HuH-7 (cell line): Measurements from ENCODE around the gene SEC61A2.
"Not testable (repeated sequence)": the region's sequence is repeated elsewhere in the genome, so short reads cannot be mapped to it uniquely, and the experiment has no call there.

Source experiments
- DNase-seq: peaks from one replicate; pipeline ENCODE4 v3.0.0; 2011; ENCODE audit warnings: low spot score

SEC61A2 gene

DNA sequence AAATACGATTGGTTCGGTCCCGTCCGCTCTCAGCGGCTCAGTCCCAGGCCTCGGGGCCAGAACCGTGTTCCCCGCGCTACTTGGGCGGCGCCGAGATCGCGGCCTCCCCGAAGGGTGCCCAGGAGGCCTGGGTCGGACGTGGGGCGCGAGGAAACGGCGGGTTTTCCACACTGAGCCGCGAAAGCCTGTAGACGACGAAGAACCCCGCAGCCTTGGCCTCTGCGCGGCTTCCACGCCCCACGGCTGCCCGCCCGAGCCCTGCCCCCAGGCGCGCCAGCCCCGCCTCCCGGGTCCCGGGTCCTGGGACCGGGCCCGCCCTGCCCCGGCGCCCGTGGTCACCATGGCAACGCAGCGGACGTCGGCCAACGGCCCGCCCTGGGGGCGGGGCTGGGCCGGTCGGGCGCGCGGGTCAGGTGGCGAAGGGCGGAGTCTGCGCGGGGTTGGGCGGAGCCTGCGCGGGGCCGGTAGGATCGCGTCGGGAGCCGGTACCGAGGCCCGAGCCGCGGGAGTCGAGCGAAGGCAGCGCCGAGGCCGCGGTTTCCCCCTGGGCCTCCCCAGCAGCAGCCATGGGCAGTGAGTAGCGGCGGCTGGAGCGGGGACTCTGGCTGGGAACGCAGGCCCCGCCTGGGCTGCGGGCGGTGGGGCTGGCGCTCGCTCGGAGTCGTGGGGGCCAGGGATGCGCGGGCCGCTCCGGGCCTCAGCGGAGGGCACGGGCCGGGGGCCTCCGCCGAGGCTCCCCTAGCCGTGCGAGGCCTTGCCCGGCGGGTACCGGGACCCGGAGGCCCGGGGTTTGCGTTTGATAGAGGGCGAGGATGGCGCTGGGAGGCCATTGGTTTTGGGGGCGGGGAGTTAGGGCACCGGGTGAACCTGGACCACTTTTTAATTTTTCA lies at the start of gene SEC61A2:
SEC61A2 (plus strand) TSS at position 456 of the 890 bp plus-strand sequence; CDS start at position 567, 111 bp downstream.
- DNase-seq: peak; percentile 97

DNA sequence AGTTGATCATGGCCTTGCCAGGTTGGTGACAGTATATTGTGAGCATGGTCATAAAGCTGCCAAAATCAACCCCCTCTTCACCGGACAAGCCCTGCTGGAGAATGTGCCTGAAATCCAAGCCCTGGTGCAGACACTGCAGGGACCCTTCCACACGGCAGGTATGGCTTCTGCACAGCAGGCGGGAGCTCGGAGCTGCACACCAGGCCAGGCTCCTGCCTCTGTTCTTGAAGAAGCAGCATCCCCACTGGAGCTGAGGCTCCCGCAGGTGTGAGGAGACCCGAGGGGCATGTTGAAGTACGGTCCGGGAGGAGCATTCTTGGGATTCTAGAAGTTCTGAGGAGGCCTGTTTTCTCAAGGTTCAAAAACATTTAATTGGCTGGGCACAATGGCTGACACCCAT lies 48.0 kb upstream of the SEC61A2 start:
- no peak for DNase-seq

DNA sequence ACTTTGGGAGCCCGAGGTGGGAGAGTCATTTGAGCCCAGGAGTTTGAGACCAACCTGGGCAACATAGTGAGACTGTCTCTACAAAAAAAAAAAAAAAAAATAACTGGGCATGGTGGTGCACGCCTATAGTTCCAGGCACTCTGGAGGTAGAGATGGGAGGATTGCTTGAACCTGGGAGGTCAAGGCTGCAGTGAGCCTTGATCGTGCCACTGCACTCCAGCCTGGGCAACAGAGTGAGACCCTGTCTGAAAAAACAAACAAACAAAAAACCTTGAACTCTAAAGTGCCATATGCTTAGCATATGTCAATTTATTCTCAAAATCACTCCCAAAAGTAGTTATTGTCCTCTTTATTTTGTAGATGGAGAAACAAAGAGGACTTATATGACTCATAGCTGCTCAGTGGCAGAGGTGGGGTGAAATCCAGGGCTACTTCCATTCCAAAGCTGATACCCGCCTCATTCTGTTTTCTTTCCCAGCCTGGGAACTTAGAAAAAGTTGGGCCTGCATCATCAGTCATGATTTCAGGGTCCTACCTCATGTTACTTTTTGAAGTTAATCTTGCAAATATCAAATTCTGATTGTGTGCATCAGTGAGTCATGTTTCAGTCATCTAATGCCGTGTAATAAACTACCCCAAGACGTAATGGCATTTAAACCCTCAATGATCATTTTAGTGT lies 47.5 kb upstream of the SEC61A2 start:
- DNase-seq: no peak

DNA sequence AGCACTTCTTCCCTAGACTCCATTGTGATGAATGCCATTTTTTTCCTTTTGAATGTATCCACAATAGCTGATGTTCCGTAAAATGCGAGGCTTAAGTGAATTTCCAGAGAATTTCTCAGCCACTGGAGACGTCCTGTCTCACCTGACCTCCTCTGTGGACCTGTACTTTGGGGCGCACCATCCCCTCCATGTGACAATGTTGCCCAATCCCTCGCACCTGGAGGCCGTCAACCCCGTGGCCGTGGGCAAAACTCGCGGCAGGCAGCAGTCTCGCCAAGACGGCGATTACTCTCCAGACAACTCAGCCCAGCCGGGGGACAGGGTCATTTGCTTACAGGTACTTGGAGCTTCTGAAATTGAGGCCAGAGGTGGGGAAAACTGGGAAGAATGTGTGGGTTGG lies 40.6 kb upstream of the SEC61A2 start:
- no peak for DNase-seq

DNA sequence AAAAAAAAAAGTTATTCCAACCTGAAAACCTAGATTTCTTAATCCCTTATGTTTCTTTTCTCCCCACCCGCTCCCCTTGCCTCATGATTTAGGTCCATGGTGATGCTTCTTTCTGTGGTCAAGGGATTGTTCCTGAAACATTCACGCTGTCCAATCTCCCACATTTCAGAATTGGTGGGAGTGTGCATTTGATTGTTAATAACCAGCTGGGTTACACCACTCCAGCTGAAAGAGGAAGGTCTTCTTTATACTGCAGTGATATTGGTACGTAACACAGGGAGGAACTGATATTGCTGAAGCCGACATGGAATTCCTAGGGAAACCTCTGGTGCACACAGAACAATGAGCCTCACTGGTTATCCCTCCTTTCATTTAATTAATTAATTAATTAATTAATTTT lies 38.1 kb upstream of the SEC61A2 start:
- no peak for DNase-seq

DNA sequence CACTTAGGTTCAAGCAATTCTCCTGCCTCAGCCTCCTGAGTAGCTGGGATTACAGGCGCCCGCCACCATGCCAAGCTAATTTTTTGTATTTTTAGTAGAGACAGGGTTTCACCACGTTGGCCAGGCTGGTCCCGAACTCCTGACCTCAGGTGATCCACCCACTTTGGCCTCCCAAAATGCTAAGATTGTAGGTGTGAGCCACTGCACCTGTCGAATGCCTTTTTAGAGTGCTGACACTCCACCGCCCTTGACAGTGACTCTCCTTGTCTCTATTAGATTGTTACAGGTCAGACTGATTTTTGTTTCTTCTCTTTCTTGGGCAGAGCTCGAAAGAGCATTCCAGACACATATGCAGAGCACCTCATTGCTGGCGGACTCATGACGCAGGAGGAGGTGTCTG lies 32.1 kb upstream of the SEC61A2 start:
- not testable (repeated sequence) for DNase-seq

DNA sequence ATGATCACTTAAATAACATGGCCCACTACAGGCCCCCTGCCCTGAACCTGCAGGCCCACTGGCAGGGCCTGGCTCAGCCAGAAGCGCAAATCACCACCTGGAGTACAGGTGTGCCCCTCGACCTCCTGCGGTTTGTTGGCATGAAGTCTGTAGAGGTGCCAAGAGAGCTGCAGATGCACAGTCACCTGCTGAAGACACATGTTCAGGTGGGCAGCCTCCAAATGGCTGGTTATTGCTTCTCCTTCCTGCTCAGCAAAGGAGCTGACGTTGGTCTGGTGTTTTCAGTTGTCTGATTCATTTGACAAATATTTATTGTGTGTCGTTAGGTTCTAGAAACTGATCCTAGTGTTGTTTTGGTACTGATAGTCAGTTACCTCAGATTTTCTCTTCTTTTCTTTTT lies 31.7 kb upstream of the SEC61A2 start:
- no peak for DNase-seq

DNA sequence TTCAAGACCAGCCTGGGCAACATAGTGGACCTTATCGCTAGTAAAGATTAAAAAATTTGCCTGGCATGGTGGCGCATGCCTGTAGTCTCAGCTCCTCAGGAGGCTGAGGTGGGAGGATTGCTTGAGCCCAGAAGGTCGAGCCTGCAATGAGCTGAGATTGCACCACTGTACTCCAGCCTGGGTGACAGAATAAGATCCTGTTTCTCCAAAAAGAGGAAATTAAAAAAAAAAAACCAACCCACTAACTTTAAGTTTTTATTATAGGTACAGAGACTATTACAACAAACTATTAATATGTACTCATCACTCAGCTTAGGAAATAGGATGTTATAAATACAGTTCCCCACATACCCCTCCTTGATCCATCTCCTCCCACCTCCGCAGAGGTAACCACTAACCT lies 30.5 kb upstream of the SEC61A2 start:
- DNase-seq: no peak

DNA sequence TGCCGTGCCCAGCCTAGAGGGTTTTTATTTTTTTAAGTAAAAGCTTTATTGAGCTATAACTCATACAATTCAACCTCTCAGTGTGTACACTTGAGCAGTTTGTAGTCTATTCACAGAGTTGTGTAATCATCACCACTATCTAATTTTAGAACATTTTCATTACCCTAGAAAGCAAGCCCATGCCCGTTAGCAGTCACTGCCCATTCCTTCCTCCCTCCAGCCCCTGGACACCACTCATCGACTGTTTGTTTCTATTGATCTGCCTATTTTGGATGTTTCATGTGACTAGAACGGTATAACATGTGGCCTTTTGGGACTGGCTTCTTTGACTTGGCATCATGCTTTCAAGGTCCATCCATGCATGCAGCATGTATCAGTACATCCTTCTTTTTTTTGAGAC lies 25.7 kb upstream of the SEC61A2 start:
- no peak for DNase-seq

DNA sequence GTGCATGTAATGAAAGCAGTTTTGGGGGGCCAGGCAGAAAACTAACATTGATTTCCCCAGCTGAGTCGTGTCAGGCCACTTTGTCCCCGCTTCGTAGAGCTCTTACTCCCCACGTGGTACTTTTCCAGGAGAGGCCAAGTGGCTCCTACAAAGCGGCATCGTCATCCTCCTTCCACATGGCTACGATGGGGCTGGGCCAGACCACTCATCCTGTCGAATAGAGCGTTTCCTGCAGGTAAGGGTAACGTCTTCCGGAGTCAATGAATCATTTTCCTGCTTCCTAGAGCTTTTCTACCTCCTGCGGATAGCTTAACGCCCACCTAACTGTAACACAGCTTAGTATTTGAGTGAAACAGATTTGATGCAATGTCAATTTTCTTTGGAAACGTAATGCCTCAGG lies 21.7 kb upstream of the SEC61A2 start:
- DNase-seq: no peak

DNA sequence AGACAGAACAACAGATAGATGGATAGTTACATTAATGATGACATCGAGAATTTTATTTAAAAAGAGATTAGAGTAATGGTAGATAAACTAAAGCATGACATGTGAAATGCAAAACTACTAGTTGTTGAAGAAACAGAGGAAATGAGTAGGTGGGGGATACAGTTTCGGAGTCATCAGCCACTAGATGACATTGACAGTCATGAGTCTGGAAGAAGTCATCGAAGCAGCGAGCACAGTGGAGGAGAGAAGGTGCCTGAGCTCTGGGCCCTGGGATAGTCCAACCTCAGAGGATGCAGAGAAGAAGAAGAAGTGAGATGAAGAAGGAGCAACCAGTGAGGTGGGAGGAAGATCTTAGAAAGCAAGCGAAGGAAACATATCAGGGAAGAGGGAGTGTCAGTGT lies 20.2 kb upstream of the SEC61A2 start:
- DNase-seq: no peak

DNA sequence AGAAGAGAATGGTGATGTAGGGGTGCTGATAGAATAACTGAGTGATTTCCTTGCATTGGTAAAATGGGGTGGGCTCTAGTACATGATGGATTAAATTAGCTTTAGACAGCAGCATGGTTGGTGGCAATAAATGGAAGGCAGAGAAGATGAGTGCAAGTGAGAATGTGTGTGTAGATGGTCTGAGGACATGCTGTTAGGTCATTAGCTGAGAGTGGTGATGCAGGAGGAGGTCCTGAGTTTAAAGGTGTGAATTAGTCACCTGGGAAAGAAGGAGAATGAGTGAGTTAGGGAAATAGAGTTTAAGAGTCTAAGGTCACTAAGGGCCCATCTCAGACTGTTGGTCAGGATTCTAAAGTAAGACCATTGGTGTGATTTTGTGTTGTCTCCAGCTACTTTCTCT lies 17.9 kb upstream of the SEC61A2 start:
- DNase-seq: no peak

DNA sequence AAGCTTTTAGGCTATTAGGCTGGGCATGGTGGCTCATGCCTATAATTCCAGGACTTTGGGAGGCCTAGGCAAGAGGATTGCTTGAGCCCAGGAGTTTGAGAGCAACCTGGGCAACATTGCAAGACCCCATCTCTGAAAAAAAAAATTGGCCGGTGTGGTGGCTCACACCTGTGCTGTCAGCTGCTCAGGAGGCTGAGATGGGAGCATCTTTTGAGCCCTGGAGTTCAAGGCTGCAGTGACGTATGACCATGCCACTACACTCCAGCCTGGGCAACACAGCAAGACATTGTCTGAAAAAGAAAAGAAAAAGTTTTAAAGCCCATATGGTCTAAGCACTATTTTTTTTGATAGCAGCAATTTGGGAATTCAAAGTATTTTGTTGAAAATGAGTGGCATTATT lies 15.8 kb upstream of the SEC61A2 start:
- no peak for DNase-seq

DNA sequence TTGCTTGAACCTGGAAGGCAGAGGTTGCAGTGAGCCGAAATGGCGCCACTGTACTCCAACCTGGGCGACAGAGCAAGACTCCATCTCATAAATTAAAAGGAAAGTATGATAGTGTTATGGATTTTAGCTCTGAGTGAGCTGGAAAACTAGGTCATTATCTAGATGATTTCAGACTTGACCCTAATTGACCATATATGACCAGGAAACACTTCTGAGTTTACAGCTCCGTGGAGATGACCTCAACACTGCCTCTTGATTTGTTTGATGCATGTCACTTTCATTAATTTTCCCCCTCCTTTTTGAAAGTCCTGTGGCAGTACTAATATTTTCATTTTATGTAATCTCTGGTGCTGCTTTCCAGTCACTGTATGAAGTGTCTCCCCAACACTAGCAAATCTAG lies 7.8 kb upstream of the SEC61A2 start:
- DNase-seq: no peak

DNA sequence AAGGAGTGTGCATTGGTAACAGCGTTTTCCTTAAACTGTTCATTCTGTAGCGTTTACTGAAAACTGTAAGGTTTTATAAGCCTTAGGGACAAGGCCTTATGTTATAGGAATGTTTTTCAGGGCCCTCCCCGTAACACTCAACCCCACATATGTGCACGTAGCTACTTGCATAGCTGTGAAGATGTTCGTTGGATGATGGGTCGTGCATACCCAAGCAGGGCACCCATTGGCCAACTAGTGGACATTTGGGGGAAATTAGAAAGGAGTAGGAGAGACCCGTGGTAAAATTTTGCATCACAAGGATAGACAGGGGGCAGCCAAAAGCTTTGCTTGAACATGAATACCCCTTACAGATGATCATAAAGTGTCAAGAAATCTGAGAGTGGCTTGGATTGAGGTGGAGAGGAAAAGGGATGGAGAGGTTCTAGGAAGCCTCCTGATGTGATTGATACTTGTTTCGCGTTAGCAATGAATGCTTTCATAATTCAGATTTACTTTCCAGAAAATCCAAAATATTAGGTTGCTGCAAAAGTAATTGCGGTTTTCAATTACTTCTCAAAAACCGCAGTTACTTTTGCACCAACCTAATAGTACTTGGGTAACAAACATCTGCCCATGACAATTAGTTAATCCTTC lies 878 bp downstream of the SEC61A2 start:
- peak; percentile 76 for DNase-seq

DNA sequence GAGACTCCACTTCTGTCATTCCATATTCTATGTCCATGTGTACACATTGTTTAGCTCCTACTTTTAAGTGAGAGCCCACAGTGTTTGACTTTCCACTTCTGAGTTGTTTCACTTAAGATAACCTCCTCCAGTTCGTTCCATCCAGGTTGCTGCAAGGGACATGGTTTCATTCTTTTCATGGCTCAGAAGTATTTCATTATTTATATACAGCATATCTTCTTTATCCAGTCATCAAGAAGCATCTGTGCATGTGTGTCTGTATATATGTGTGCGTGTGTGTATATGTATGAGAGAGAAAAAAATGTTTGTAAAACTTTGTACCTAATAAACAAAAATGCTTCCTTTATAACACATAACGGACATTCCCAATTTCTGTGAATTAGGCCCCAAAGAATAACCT lies 6.2 kb downstream of the SEC61A2 start:
- no peak for DNase-seq

DNA sequence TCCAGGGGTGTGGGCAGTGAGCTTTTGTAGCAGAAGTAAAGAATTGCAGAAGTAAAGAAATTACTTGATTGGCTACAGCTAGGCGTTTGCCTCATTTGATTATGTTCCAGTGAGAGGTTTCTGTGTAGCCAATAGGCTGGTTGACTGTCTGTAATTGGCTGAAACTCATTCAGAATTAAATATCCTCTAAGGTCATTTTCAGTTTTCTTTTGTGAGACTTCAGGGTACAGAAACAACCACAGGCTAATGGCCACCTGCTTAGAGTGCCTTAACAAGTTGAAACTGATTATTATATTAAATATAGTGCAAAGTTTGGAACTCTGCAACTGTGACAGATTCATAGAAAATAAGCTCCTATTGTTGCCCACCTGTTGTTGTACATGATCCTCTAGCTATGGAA lies 10.6 kb downstream of the SEC61A2 start:
- no peak for DNase-seq

DNA sequence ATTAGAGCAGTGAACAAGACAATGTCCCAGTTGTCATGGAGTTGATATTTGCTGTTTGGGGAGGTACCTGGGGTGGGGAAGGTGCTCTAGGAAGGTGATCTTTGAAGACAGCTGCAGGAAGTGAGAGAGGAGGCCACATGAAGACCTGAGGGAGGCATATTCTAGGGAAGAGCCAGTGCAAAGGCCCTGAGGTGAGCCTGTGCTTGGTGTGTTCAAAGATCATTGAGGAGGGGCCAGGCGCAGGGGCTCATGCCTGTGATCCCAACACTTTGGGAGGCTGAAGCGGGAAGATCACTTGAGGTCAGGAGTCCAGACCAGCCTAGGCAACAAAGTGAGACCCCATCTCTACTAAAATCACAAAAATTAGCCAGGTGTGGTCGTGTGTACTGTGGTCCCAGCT lies 15.1 kb downstream of the SEC61A2 start:
- no peak for DNase-seq

DNA sequence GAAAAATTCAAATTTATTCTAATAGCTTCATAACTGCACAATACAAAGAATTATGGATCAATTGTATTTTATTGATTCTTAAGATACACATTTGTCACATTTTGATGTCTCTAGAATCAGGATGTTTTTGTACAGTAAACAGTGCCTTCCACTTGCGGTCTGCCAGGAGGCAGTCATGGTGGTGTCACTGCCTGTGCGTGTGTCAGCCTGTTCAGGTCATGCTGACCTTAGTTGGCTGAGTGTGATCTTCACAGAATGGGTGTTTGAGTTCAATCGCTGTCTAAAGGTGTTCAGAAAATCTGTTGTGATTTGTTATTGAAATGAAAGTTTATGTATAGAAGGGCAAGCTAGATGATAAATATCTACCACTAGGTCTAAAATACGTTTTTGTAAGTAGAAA lies 20.7 kb downstream of the SEC61A2 start:
- DNase-seq: no peak

DNA sequence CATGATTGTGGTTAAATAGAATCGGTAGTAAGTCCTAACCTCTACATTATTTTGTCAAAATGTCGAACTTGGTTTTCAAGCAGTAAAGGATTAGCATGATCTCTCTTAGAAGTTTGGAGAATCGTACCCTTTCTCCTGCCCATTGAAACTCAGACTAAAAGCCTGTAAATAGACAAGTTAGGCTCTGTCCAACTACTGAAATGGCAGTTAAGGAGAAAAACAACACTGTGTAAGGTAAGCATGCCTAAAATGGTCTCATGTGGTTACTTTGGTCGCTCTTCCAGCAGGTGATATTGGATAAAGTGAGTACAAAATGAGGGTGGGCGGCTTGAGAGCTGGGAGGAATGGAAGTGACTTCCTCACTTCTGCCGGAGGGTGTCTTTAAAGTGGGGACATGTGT lies 25.0 kb downstream of the SEC61A2 start:
- DNase-seq: no peak

DNA sequence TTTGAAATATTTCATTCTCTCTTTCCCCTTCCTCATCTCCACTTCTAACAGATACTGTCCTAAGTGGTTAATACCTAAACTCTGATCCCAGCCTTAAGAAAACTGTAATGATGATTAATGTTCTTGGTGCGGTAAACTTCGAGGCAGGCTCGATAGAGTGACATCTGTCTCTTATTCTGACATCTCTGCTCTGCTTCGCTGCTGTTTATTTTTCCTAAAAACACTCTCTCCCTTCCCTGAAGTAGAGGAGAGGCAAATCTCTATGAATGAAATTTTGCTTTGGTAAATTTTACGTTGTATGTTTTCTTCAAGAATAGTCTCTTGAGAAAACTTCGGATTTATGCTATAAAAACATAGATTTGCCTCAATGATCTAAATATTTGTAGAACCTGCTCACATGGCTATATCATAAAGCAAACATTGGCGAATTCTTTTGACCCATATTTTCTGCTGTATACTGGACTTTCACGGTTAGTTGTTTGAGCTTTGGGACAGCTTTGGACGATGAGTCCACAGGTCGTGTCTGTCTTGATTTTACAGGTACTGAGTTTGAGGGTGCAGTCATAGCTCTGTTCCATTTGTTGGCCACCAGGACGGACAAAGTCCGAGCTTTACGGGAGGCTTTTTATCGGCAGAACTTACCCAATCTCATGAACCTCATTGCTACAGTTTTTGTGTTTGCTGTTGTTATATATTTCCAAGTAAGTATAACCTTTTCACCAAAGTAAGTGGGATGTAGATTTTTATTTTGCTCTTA lies 27.1 kb downstream of the SEC61A2 start:
- DNase-seq: peak; percentile 55

DNA sequence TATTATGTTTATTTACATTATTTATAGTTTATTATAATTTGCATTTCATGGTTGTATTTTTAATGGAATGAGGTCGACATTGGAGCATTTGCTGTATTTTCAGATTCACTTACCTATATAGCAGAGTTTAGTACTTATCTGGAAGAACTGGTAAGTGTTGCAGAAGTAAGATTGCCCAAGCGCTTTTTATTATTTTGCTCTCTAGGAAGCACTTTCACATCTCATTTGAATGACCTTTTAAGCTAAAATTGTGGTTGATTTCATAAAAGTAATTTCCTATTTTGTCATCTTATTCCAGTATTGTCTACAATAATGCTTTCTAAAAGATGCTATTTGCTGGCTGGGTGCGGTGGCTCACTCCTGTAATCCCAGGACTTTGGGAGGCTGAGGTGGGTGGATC lies 28.6 kb downstream of the SEC61A2 start:
- no peak for DNase-seq
